Measurements from ENCODE around the gene PGAM2.
"Not testable (repeated sequence)": the region's sequence is repeated elsewhere in the genome, so short reads cannot be mapped to it uniquely, and the experiment has no call there.

DNA sequence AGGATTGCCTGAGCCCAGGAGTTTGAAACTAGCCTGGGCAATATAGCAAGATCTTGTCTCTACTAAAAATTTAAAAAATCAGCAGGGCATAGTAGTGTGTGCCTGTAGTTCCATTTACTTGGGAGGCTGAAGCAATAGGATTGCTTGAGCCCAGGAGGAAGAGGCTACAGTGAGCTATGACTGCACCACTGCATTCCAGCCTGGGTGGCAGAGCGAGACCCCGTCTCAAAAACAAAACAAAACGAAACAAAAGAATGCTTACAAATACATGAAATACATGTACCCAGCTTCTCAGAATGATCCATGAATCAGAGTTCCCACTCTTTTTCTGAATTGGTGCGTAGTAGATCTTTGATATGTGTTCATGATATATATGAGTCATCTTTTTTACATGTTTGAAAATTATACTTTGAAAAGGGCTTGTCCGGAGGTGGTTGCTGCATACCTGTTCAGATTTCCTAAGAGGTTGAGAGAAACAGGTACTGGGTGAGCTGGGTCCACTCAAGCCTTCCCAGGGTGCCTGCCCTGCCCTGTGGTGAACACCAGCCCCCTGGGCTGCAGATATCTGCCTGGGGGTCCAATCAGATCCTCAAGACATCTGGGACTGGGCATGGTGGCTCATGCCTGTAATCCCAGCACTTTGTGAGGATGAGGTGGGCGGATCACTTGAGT is 42.4 kb downstream of the PGAM2 start:
- TF ChIP-seq, protein P1, sequence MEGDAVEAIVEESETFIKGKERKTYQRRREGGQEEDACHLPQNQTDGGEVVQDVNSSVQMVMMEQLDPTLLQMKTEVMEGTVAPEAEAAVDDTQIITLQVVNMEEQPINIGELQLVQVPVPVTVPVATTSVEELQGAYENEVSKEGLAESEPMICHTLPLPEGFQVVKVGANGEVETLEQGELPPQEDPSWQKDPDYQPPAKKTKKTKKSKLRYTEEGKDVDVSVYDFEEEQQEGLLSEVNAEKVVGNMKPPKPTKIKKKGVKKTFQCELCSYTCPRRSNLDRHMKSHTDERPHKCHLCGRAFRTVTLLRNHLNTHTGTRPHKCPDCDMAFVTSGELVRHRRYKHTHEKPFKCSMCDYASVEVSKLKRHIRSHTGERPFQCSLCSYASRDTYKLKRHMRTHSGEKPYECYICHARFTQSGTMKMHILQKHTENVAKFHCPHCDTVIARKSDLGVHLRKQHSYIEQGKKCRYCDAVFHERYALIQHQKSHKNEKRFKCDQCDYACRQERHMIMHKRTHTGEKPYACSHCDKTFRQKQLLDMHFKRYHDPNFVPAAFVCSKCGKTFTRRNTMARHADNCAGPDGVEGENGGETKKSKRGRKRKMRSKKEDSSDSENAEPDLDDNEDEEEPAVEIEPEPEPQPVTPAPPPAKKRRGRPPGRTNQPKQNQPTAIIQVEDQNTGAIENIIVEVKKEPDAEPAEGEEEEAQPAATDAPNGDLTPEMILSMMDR (IDR thresholded peaks at IDR 0.05) = not testable (repeated sequence)
- not testable (repeated sequence) for TF ChIP-seq POLR2A (IDR thresholded peaks at IDR 0.05)
